IMR-90 (cell line): ENCODE measurements around the gene PRKN. TPM values are rescaled to one million over a fixed set of nuclear protein-coding genes. Genes with fewer than 3 reads are reported as not detected.

Experiments
- ATAC-seq: fragments of 200-7000 bp; cut with Tn5 transposase; 2 replicates; pipeline ENCODE4 v1.9.1; 2020; ENCODE audit warnings: low read depth, mild to moderate bottlenecking, moderate library complexity
- BruUV-seq: library from RNA; stranded (reverse); fragments of 400-500 nt; replicated peaks from 2 replicates; lab custom pipeline; 2021; lab: Mats Ljungman, UMichigan
- CTCF ChIA-PET: fragments of 300-600 bp; formaldehyde crosslinking; extraction: SDS; loops from one replicate; lab custom pipeline; 2021; ENCODE audit warnings: antibody characterized with exemption; lab: Yijun Ruan, JAX
- POLR2A ChIA-PET: fragments of 300-600 bp; sonication (Branson Sonifier 250); formaldehyde crosslinking; loops from one replicate; lab custom pipeline; 2022; ENCODE audit warnings: antibody characterized with exemption; ENCODE audit not compliant: unreplicated experiment; lab: Charles Lee
- DNase-seq: peaks from one replicate; pipeline ENCODE4 v3.0.0; 2013
- H2AFZ ChIP-seq: replicated peaks from 2 replicates; pipeline ENCODE3; 2013; ENCODE audit warnings: low read length, mild to moderate bottlenecking; ENCODE audit not compliant: poor library complexity
- H2AK5ac ChIP-seq: 2 replicates; pipeline ENCODE4 v1.6.1; 2013; ENCODE audit warnings: low read depth, low read length, inconsistent platforms
- H2AK9ac ChIP-seq: replicated peaks from 2 replicates; pipeline ENCODE3; 2013; ENCODE audit warnings: mild to moderate bottlenecking, low read depth, low read length, moderate library complexity; ENCODE audit not compliant: poor library complexity
- H2BK120ac ChIP-seq: 2 replicates; pipeline ENCODE4 v1.6.1; 2013; ENCODE audit warnings: low read depth, low read length, inconsistent platforms
- H2BK15ac ChIP-seq: 3 replicates; pipeline ENCODE4 v1.6.1; 2013; ENCODE audit warnings: low read depth, low read length, inconsistent platforms
- H2BK20ac ChIP-seq: 2 replicates; pipeline ENCODE4 v1.6.1; 2013; ENCODE audit warnings: low read depth, mild to moderate bottlenecking, inconsistent platforms, low read length, moderate library complexity
- H2BK5ac ChIP-seq: 2 replicates; pipeline ENCODE4 v1.6.1; 2013; ENCODE audit warnings: mild to moderate bottlenecking, low read depth, low read length, inconsistent platforms; ENCODE audit not compliant: poor library complexity, severe bottlenecking
- H3K14ac ChIP-seq: replicated peaks from 2 replicates; pipeline ENCODE4 v1.6.1; 2013; ENCODE audit warnings: low read depth, low read length, inconsistent platforms
- H3K18ac ChIP-seq: 2 replicates; pipeline ENCODE4 v1.6.1; 2013; ENCODE audit warnings: low read depth, low read length, control low read depth
- H3K23ac ChIP-seq: 2 replicates; pipeline ENCODE4 v1.6.1; 2013; ENCODE audit warnings: low read depth, low read length, inconsistent platforms
- H3K27ac ChIP-seq: 2 replicates; pipeline ENCODE4 v1.5.1; 2013; ENCODE audit warnings: mild to moderate bottlenecking, control low read depth, low read length; ENCODE audit not compliant: insufficient read depth
- H3K27me3 ChIP-seq: 2 replicates; pipeline ENCODE4 v1.6.1; 2013; ENCODE audit warnings: low read length; ENCODE audit not compliant: control insufficient read depth, insufficient read depth
- H3K36me3 ChIP-seq: 2 replicates; pipeline ENCODE4 v1.6.1; 2013; ENCODE audit warnings: low read length, mixed read lengths; ENCODE audit not compliant: control insufficient read depth, insufficient read depth
- H3K4ac ChIP-seq: 2 replicates; pipeline ENCODE4 v1.6.1; 2013; ENCODE audit warnings: low read depth, low read length, inconsistent platforms
- H3K4me1 ChIP-seq: 2 replicates; pipeline ENCODE4 v1.6.1; 2013; ENCODE audit warnings: low read length, mixed read lengths; ENCODE audit not compliant: control insufficient read depth, insufficient read depth
- H3K4me2 ChIP-seq: 2 replicates; pipeline ENCODE4 v1.6.1; 2013; ENCODE audit warnings: low read depth, mild to moderate bottlenecking, control low read depth, low read length, moderate library complexity
- H3K4me3 ChIP-seq: 2 replicates; pipeline ENCODE4 v1.5.1; 2013; ENCODE audit warnings: low read depth, mild to moderate bottlenecking, control low read depth, low read length, moderate library complexity; ENCODE audit not compliant: insufficient read depth
- H3K56ac ChIP-seq: 2 replicates; pipeline ENCODE4 v1.6.1; 2013; ENCODE audit warnings: low read length, inconsistent platforms; ENCODE audit not compliant: insufficient read depth; ENCODE audit errors: extremely low read depth
- H3K79me1 ChIP-seq, 2 experiments: 2 replicates each; pipeline ENCODE4 v1.6.1; 2013; ENCODE audit warnings: low read length in 2 of 2, inconsistent platforms in 1 of 2, low read depth in 1 of 2
- H3K9ac ChIP-seq: 2 replicates; pipeline ENCODE4 v1.6.1; 2013; ENCODE audit warnings: low read depth, low read length, control low read depth
- H3K9me1 ChIP-seq: 2 replicates; pipeline ENCODE4 v1.6.1; 2013; ENCODE audit warnings: low read length, inconsistent platforms; ENCODE audit not compliant: insufficient read depth
- H3K9me3 ChIP-seq: 2 replicates; pipeline ENCODE4 v1.6.1; 2013; ENCODE audit warnings: low read length; ENCODE audit not compliant: control insufficient read depth, insufficient read depth
- H4K20me1 ChIP-seq: 2 replicates; pipeline ENCODE4 v1.6.1; 2013; ENCODE audit warnings: low read length, inconsistent platforms; ENCODE audit not compliant: insufficient read depth
- H4K5ac ChIP-seq: 2 replicates; pipeline ENCODE4 v1.6.1; 2013; ENCODE audit warnings: mild to moderate bottlenecking, low read depth, low read length, control low read depth
- H4K8ac ChIP-seq, 2 experiments: 2 replicates each; pipeline ENCODE4 v1.6.1; 2013; ENCODE audit warnings: low read depth in 2 of 2, low read length in 2 of 2, control low read depth in 1 of 2, inconsistent platforms in 1 of 2
- H4K91ac ChIP-seq: 2 replicates; pipeline ENCODE4 v1.6.1; 2013; ENCODE audit warnings: low read depth, low read length, inconsistent platforms; ENCODE audit not compliant: insufficient read depth
- CEBPB ChIP-seq: IDR thresholded peaks from 2 replicates; pipeline ENCODE4 v1.6.1; 2012; ENCODE audit warnings: low read depth, low read length, improper control_type of control experiment
- CHD1 ChIP-seq: IDR thresholded peaks from 2 replicates; pipeline ENCODE4 v1.6.1; 2012; ENCODE audit warnings: low read depth, low read length, improper control_type of control experiment
- CTCF ChIP-seq: conservative IDR thresholded peaks from 2 replicates; pipeline ENCODE4 v1.5.1; 2012; ENCODE audit warnings: mild to moderate bottlenecking, low read depth, low read length, improper control_type of control experiment
- MAFK ChIP-seq: IDR thresholded peaks from 2 replicates; pipeline ENCODE4 v1.6.1; 2012; ENCODE audit warnings: low read depth, low read length, improper control_type of control experiment
- MXI1 ChIP-seq: IDR thresholded peaks from 2 replicates; pipeline ENCODE4 v1.6.1; 2012; ENCODE audit warnings: low read depth, mild to moderate bottlenecking, low read length, moderate library complexity, borderline replicate concordance
- RCOR1 ChIP-seq: IDR thresholded peaks from 2 replicates; pipeline ENCODE4 v1.6.1; 2012; ENCODE audit warnings: mild to moderate bottlenecking, low read length, improper control_type of control experiment; ENCODE audit not compliant: insufficient replicate concordance
- SMC3 ChIP-seq: fragments of 150-350 bp; IDR thresholded peaks from 2 replicates; pipeline ENCODE4 v1.6.1; 2016; ENCODE audit warnings: low read depth, mild to moderate bottlenecking, antibody characterized with exemption, low read length, moderate library complexity
- USF2 ChIP-seq: fragments of 150-350 bp; IDR thresholded peaks from 2 replicates; pipeline ENCODE4 v1.6.1; 2017; ENCODE audit warnings: mild to moderate bottlenecking, antibody characterized with exemption, low read length, low read depth
- WGBS, 2 experiments: methylation state at CpG; one replicate each; pipeline versions ENCODE4 v1.1.5 to v1.1.7; 2013; ENCODE audit warnings: missing lambda C conversion rate in 2 of 2; ENCODE audit not compliant: insufficient read length in 1 of 2; ENCODE audit errors: extremely low coverage in 2 of 2; 5-methylcytosine and 5-hydroxymethylcytosine counted together
- dilution Hi-C: fragments of 300-500 bp; cut with HindIII; formaldehyde crosslinking; loops from one replicate; pipeline ENCODE4 v1.14.3; 2018; ENCODE audit warnings: low sequenced_read_pairs; ENCODE audit not compliant: unreplicated experiment
- in situ Hi-C: fragments of 300-500 bp; cut with MboI; formaldehyde crosslinking; loops from 3 replicates; pipeline ENCODE4 v1.14.3; 2019; ENCODE audit warnings: low sequenced_read_pairs, inconsistent platforms, mixed read lengths
- intact Hi-C: fragments of 100-400 bp; cut with micrococcal nuclease; formaldehyde crosslinking; loops from 2 replicates; pipeline ENCODE4 v1.10.0; 2022
- polyA plus RNA-seq, 3 experiments: library from polyadenylated mRNA; depleted of rRNA; stranded (reverse); fragments of >200 nt; gene quantifications; 2 replicates each; pipeline ENCODE4 v1.2.3, GENCODE V29; 2012; ENCODE audit warnings: low replicate concordance in 1 of 3
- total RNA-seq: library from RNA; depleted of rRNA; stranded (reverse); fragments of >200 nt; gene quantifications from 2 replicates; pipeline ENCODE4 v1.2.3, GENCODE V29; 2012

The PRKN gene
- total and polyA plus RNA-seq, 2 of the 4 experiments (the other 2 are of a cell fraction): 0.15 to 0.18 TPM

DNA sequence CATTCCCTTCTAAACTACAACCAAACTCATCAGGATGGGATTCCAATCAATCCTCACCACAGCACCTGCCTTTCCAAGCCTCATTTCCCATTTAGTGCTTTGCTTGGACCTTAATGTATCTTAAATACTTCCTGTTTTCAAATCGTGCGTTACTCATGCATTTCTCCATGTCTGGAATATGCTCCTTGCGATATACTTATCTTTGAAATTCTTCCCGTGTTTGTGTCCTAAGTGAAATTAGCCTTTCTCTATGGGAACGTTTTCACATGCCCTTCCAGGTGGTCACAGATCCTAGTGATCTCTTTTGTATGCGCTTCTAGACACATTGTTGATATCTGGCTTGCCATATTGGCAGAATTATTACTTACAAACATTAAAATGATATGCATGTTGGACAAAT lies 833.1 kb downstream of the PRKN start:
- no peaks in the 10 kb centered on the region for H3K4me1 ChIP-seq

More for the DNA sequence above, 833.1 kb downstream of the PRKN start:
- Histone ChIP-seq H2BK15ac (no peak overlapping the region), H3K14ac (no peak overlapping the region), H3K18ac (no peak overlapping the region), H3K36me3 (no peaks in the 10 kb centered on the region), H3K27me3 (no peaks in the 10 kb centered on the region), H2AK9ac (no peak overlapping the region), H2BK120ac (no peak overlapping the region), H3K9ac (no peak overlapping the region), H3K79me1 (no peaks in the 10 kb centered on the region), H2BK5ac (no peak overlapping the region), H3K4ac (no peak overlapping the region), H2BK20ac (no peak overlapping the region), H2AK5ac (no peak overlapping the region), H4K5ac (no peak overlapping the region), H2AFZ (no peak overlapping the region), H3K9me3 (peaks cover 29% of the 10 kb centered on the region), H4K91ac (no peak overlapping the region), H3K9me1 (no peaks in the 10 kb centered on the region), H3K4me3 (no peak overlapping the region), H3K27ac (no peak overlapping the region), H3K4me2 (no peak overlapping the region), H4K8ac (no peak overlapping the region), H3K23ac (no peak overlapping the region), H3K56ac (no peak overlapping the region), H4K20me1 (no peaks in the 10 kb centered on the region)
- in situ Hi-C loops (no loop called here), intact Hi-C loops (no loop called here), dilution Hi-C loops (no loop called here)
- no peak for ATAC-seq
- ChIA-PET CTCF (no interaction called here), POLR2A (no interaction called here)
- no peak for TF ChIP-seq MAFK
- no peak for TF ChIP-seq CHD1
- no peak for TF ChIP-seq RCOR1
- no peak for TF ChIP-seq SMC3
- no peak for TF ChIP-seq CEBPB
- no peak for TF ChIP-seq MXI1
- TF ChIP-seq USF2: no peak
- TF ChIP-seq CTCF: no peak
- BruUV-seq: no TSS peak
- DNase-seq: no peak
- WGBS, 2 experiments: no CpG with 5 or more reads among the region's 6 CpGs
